Glutamatergic neuron (in vitro differentiated cells): ENCODE data around the gene PRDM9. TPM values are rescaled to one million over a fixed set of nuclear protein-coding genes. Genes with fewer than 3 reads are reported as not detected.
"Not testable (repeated sequence)": the region's sequence is repeated elsewhere in the genome, so short reads cannot be mapped to it uniquely, and the experiment has no call there.

ENCODE experiments used
- DNase-seq: peaks from one replicate; pipeline ENCODE4 v3.0.0; 2022
- H3K27ac Mint-ChIP-seq: one replicate; pipeline ENCODE4 v1.8.0; 2020; ENCODE audit warnings: mild to moderate bottlenecking, mixed read lengths, inconsistent platforms; ENCODE audit not compliant: unreplicated experiment
- H3K27me3 Mint-ChIP-seq: one replicate; pipeline ENCODE4 v1.8.0; 2020; ENCODE audit warnings: mild to moderate bottlenecking, moderate library complexity, mixed read lengths, inconsistent platforms; ENCODE audit not compliant: unreplicated experiment
- H3K36me3 Mint-ChIP-seq: one replicate; pipeline ENCODE4 v1.8.0; 2020; ENCODE audit warnings: mild to moderate bottlenecking, mixed read lengths, inconsistent platforms; ENCODE audit not compliant: unreplicated experiment
- H3K4me1 Mint-ChIP-seq: one replicate; pipeline ENCODE4 v1.8.0; 2020; ENCODE audit warnings: mild to moderate bottlenecking, low read depth, mixed read lengths, inconsistent platforms; ENCODE audit not compliant: unreplicated experiment
- H3K4me3 Mint-ChIP-seq: one replicate; pipeline ENCODE4 v1.8.0; 2020; ENCODE audit warnings: mild to moderate bottlenecking, mixed read lengths, inconsistent platforms; ENCODE audit not compliant: unreplicated experiment
- H3K9me3 Mint-ChIP-seq: one replicate; pipeline ENCODE4 v1.8.0; 2020; ENCODE audit warnings: mild to moderate bottlenecking, moderate library complexity, mixed read lengths, inconsistent platforms; ENCODE audit not compliant: unreplicated experiment
- total RNA-seq: library from RNA; stranded (reverse); fragmentation: NEBNext Ultra II Directional; extraction: Animal tissue kit (Norgen Biotek cat#: 25700); gene quantifications from one replicate; pipeline ENCODE4 v1.2.1, GENCODE V29; 2021; ENCODE audit not compliant: unreplicated experiment
- TF ChIP-seq, protein P1 (sequence below): fragments of 200-600 bp; sonication (generic); IDR thresholded peaks from one replicate; pipeline ENCODE4 v1.5.0; 2021; ENCODE audit not compliant: partially characterized antibody, unreplicated experiment

The PRDM9 gene
- total RNA-seq, 1 donor from 2014 or later: not detected

GRCh38 chr5:23506329-23507236 is 826 bp upstream of the PRDM9 start:
- H3K27me3 Mint-ChIP-seq: peaks cover 4% of the 10 kb centered on the region
- peak overlapping the region; percentile 29 for H3K27ac Mint-ChIP-seq
- TF ChIP-seq, protein P1, sequence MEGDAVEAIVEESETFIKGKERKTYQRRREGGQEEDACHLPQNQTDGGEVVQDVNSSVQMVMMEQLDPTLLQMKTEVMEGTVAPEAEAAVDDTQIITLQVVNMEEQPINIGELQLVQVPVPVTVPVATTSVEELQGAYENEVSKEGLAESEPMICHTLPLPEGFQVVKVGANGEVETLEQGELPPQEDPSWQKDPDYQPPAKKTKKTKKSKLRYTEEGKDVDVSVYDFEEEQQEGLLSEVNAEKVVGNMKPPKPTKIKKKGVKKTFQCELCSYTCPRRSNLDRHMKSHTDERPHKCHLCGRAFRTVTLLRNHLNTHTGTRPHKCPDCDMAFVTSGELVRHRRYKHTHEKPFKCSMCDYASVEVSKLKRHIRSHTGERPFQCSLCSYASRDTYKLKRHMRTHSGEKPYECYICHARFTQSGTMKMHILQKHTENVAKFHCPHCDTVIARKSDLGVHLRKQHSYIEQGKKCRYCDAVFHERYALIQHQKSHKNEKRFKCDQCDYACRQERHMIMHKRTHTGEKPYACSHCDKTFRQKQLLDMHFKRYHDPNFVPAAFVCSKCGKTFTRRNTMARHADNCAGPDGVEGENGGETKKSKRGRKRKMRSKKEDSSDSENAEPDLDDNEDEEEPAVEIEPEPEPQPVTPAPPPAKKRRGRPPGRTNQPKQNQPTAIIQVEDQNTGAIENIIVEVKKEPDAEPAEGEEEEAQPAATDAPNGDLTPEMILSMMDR: no peak
- H3K9me3 Mint-ChIP-seq: peaks cover 5% of the 10 kb centered on the region
- H3K36me3 Mint-ChIP-seq: peaks cover 4% of the 10 kb centered on the region
- no peaks in the 10 kb centered on the region for H3K4me1 Mint-ChIP-seq
- no peak overlapping the region for H3K4me3 Mint-ChIP-seq
- peak; percentile 37 for DNase-seq

- not testable (repeated sequence) for H3K4me1 Mint-ChIP-seq, H3K9me3 Mint-ChIP-seq, H3K27ac Mint-ChIP-seq, DNase-seq, H3K4me3 Mint-ChIP-seq, H3K27me3 Mint-ChIP-seq, H3K36me3 Mint-ChIP-seq
Observed at GRCh38 chr5:23510434-23510833, 3.0 kb downstream of the PRDM9 start.

DNA sequence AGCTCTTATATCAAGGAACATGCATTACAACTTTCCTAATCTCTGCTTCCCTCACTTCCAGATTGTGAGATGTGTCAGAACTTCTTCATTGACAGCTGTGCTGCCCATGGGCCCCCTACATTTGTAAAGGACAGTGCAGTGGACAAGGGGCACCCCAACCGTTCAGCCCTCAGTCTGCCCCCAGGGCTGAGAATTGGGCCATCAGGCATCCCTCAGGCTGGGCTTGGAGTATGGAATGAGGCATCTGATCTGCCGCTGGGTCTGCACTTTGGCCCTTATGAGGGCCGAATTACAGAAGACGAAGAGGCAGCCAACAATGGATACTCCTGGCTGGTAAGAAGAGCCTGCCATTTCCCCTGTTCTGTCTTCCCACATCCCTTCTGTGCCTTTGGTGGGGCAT is 15.1 kb downstream of the PRDM9 start:
- no peak for DNase-seq
- no peaks in the 10 kb centered on the region for H3K9me3 Mint-ChIP-seq
- TF ChIP-seq, protein P1: no peak
- H3K27ac Mint-ChIP-seq: no peak overlapping the region
- no peaks in the 10 kb centered on the region for H3K36me3 Mint-ChIP-seq
- no peaks in the 10 kb centered on the region for H3K27me3 Mint-ChIP-seq
- no peak overlapping the region for H3K4me3 Mint-ChIP-seq
- no peaks in the 10 kb centered on the region for H3K4me1 Mint-ChIP-seq

DNA sequence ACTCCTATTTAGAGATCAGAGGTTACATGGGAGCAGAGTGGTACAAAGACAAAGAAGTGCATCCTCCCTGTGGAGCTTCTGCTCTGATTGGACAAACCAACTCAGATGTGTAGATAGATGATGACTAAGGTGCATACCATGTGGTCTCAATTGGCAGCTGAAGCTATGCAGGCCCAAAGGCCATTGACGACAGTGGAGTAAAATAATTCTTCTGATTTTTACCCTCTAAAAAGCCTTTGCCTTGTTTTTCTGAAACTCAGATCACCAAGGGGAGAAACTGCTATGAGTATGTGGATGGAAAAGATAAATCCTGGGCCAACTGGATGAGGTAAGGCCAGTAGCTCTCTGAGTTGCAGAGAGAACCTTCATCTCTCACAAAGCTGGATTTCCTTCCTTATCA is 15.6 kb downstream of the PRDM9 start:
- H3K36me3 Mint-ChIP-seq: peaks cover under 1% of the 10 kb centered on the region
- no peak overlapping the region for H3K4me3 Mint-ChIP-seq
- no peak for DNase-seq
- no peaks in the 10 kb centered on the region for H3K4me1 Mint-ChIP-seq
- no peaks in the 10 kb centered on the region for H3K9me3 Mint-ChIP-seq
- H3K27me3 Mint-ChIP-seq: no peaks in the 10 kb centered on the region
- TF ChIP-seq, protein P1: no peak
- H3K27ac Mint-ChIP-seq: no peak overlapping the region

DNA sequence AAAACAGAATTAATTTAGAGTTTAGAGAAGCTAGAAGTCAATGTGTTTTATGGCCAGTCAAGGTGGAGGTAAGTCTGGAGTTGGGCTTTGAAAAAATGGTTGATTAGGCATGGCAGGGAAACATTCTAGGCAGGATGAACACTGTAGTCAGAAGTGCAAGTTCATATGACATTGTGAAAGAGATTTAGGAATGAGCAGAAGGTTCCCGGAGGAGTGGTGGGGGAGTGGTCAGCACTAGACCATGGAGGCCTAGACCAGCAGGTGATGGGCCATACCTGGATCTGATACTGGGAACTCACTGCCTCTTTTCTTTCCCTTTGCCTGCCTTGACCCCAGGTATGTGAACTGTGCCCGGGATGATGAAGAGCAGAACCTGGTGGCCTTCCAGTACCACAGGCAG is 16.6 kb downstream of the PRDM9 start:
- Mint-ChIP-seq H3K4me3 (no peak overlapping the region), H3K9me3 (no peaks in the 10 kb centered on the region), H3K27me3 (no peaks in the 10 kb centered on the region), H3K27ac (no peak overlapping the region), H3K36me3 (peaks cover 8% of the 10 kb centered on the region), H3K4me1 (no peaks in the 10 kb centered on the region)
- no peak for DNase-seq
- TF ChIP-seq, protein P1: no peak
